HPDE6-E6E7 (cell line): ENCODE data around the gene KCNJ12.
A peak's percentile ranks its signal among the peaks of the same experiment; 100 is the strongest.

Experiments
- DNase-seq: peaks from one replicate; pipeline ENCODE4 v3.0.0; 2011; ENCODE audit warnings: missing footprints; ENCODE audit errors: extremely low spot score

KCNJ12 gene

DNA sequence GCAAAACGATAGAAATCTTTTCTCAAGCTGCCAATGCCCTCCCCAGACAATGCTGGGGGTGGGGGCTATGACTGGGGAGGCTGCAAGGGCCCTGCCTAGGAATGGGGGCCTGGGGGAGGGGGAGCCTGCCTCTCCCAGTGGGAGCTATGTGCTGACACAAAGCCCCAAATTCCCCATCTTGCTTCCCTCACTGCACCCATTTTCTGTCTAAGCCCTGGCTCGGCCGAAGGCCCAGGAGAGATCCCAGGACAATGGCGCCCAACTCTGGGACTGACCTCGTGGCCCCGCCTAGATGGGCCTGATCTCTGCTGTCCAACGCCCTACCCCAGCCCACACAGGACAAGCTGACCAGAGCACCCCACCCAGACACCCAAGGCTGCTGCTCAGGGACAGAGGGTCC is 11.1 kb upstream of the KCNJ12 start:
- DNase-seq = no peak

GRCh38 chr17:21368545-21369246 is 7.5 kb upstream of the KCNJ12 start:
- DNase-seq = no peak

DNA sequence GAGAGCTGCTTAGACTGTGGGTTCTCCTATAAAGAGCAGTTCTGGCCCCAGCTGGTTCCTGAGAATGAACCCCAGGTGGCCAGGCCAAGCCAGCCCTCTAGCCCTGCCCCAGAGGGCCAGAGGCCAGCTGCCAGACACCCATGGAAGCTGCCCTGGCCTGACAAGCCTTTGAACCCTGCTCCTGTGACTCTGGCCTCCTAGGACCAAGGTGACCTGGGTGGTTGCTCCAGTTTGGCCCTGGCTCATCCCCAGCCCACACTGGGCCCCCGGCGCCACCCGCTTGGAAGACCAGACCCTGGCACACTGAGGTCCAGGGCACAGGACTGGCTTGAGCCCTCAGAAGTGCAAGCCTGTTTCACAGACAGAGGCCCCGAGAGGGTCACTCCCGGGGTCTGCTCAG is 6.8 kb upstream of the KCNJ12 start:
- DNase-seq = no peak

GRCh38 chr17:21370430-21370829 is 5.7 kb upstream of the KCNJ12 start:
- DNase-seq = no peak

GRCh38 chr17:21371511-21372081 is 4.6 kb upstream of the KCNJ12 start:
- no peak for DNase-seq

- DNase-seq = no peak
Observed at GRCh38 chr17:21372256-21372954, 3.8 kb upstream of the KCNJ12 start.

DNA sequence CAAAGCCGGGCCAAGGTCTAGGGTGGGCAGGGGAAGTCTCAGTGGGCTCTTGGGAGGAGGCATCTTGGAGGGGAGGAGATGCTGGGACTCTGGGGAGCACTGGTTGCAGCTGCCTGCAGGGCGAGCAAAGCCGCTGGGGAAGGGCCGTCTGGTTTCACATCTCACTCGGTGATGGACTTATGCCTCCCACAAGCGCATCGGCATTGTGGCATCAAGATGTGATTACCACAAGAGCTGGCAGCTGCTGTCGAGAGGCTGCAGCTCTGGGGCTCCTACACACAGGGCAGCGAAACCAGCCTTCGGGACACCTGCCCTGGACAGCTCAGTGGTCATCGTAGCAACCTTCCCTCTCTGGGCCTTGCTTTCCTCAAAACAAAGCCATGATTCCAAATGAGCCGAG is 3.1 kb upstream of the KCNJ12 start:
- DNase-seq = no peak

DNA sequence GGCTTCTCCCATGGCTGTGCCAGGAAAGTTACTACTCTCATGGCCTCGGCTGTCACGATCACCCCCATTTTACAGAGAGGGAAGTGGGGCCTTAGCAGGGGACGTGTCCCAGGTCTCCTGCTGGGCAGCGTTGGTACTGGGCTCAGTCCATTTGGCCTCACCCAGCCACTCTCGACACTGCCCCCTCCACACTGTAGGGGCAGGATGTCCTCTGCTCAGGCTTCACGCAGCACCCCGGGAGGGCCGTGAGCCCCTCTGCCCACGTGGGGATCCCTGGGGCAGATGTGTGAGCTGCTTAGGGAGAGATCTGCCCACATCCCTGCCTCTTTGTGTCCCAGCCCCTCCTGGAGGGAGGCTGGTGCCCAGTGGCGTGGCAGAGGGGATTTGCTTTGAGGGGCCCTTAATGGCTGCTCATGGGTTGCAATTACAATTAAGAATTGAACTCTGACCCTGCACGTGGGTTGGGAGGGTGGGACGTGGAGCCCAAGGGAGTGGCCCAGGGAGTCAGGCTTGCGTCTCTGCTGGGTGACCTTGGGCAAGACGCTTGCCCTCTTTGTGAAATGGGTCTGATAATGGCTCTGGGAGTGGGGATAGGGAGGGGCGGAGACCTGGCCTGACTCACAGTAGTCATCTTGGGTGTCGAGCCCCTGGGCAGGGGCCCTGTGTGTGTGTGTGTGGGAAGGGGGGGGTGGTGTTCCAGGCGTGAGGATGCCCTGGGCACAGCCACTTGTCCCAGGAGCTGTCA is 2.3 kb upstream of the KCNJ12 start:
- no peak for DNase-seq

GRCh38 chr17:21374441-21375161 is 1.6 kb upstream of the KCNJ12 start:
- DNase-seq = no peak

DNA sequence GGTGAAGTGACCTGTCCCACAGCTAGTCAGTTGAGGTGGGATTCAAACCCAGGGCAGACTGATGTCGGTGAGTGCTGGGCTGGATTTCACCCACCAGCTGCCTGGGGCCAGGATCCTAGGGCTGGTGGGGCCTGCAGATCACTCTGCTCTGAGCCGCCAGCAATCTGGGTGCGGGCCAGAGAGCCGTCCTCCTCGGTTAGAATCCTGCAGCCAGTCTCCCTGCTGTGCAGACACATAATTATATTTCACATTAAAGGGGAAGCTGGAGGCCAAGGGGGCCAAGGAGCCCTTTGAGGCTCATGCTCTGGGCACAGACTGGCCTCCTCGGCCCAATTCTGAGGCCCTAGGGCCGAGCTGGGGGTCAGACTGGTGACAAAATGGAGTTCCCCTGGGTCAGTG is 996 bp upstream of the KCNJ12 start:
- DNase-seq = no peak

GRCh38 chr17:21375757-21376080 is 438 bp upstream of the KCNJ12 start:
- DNase-seq = no peak

GRCh38 chr17:21376759-21377690 is 868 bp downstream of the KCNJ12 start:
- DNase-seq = peak; percentile 33

DNA sequence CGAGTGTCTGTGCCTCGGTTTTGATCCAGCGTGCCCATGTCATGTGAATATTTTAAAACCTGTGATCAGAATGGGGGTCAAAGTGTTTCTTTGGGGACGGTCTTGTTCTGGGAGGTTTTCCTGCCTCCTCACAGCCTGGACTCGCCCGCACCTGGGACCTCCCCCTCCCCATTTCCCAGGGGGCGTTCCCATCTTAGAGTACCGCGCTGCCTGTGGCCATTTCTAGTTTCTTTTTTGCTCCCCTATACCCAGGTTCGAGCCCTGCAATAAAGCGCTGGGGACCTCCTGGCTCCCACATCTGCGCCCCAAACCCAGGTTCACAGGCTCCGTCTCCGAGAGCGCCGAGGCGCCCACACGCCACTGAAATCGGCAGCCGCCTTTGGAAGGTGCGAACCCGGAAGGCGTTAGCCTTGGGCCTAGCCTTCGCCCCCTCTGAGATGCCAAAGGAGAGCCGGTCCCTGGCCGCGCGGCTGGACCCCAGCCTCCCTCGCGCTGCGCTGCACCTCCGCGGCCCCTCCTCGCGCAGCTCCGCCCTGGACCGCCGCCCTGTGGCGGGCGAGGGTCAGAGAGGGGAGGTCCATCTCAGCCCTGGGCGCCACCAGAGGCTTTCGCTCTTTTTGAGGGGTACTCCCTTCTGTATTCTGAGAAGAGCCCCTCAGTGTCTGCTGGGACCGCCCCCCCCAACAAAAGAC is 1.7 kb downstream of the KCNJ12 start:
- no peak for DNase-seq

DNA sequence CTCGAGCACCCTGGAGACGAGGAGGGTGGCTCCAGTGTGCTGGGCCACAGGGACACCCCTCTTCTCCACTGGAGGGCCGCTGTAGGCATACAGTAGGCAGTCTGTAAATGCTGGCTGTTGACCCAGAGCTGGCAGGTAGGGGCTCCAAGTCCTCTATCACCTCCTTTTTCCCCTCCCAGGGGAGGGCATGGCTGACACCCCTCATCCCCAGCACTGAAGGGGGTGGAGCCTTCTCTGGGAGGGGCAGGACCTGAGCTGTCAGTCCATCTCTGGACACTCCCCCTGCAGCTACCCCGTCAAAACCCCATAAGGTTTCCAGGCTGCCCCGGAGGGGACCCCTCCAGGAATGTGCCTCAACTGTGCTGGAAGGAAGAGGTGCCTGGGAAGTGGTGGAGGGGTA is 2.4 kb downstream of the KCNJ12 start:
- DNase-seq = no peak

DNA sequence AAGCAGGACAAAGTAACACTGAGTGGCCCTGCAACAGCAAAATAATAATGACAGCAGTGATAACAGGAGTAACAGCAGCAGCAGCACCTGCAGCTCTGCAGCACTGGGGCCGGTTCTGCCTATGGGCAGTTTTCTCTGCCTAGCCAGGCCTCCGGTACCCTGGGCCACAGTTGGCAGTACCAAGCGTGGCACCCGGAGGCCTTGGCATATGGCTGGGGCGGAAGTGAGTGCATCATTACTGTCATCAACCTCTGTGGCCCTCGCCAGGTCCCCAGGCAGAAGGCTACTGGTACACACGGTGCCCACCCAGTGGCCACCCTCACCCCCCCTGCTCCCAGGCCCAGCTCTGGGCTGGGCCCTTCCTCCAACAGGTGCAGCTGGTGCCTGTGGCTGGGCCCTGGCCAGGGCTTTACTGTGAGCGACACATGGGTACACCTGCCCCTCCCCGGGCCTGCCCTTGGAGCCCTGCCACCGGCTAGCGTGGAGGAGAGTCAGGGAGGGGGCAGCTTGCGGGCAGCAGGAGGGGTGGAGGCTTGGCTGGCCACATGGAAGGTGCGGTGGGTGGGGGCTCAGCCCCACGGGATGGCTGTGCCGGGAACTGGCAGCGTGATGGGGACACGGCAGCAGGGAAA is 3.0 kb downstream of the KCNJ12 start:
- no peak for DNase-seq

DNA sequence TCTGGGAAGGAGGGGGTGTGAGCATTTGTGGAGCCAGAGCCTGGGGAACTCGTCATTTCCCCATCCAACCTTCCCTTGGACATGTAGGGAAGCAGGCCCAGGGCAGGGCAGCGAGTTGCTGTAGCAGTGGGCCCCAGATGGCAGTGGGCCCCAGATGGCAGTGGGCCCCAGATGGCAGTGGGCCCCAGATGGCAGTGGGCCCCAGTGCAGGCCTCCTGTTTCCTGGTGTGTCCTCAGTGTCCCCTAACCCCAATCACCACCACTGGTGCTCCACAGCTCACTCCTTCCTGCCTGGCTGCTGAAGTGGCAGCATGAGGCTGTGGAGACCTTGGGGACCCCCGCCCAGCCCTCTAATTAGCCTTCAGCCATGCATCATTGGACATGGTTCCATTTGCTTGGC is 4.5 kb downstream of the KCNJ12 start:
- DNase-seq = no peak

- DNase-seq = no peak
Observed at GRCh38 chr17:21381076-21381706, 5.0 kb downstream of the KCNJ12 start.

DNA sequence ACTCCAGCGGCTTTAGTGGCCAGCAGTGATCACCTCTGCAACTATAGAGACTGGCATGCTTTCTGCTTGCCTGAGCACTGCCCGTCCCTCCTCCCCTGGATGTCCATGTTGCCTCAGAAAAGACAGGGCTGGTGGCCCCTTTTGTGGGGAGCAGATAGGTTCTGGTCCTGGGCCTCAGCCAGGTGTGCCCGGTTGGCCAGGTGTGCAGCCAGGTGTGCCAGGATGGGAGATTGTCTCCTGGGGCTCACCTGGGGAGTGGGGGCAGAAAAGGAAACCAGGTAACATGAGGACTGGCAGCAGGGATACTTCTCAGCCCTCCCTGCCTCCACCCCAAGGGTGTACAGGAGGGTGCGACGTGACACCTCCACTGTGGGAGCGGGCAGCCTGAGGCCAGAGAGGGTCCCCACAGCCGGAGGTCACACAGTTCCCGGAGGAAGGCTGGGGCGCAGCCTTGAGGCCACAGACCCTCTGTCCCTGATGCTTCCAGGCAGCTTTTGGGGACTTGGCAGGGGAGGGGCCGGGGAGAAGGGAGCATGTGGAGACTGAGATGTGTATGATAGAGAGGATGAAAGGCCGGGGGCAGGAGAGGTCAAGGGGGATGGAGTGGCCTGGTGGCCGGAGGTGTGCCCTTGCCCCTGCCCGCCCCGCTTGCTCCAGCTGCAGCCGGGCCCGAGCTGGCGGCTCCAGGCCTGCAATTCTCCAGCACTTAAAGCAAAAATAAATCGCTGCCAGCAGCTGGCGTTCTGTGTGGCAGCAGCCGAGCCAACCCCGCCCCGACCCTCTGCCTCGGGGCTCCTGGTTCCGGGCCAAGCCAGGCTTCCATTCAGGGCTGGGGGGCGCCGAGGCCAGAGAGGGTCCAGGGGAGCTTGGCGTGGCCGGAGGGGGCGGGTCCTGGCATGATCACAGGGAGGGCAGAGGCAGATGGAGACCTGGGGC is 6.7 kb downstream of the KCNJ12 start:
- DNase-seq = no peak
